SU-DHL-6 (cell line): Measurements from ENCODE around the gene CENPB.

Source experiments
- H2AFZ ChIP-seq: fragments of 200-600 bp; sonication (generic); 2 replicates; pipeline ENCODE4 v1.6.1; 2014; ENCODE audit warnings: low read depth, mild to moderate bottlenecking, moderate library complexity, mixed read lengths, antibody characterized with exemption, low read length; ENCODE audit not compliant: severe bottlenecking
- H3F3A ChIP-seq: fragments of 200-600 bp; shearing (Covaris generic); 2 replicates; pipeline ENCODE4 v1.6.0; 2016; ENCODE audit warnings: antibody characterized with exemption, mild to moderate bottlenecking; ENCODE audit not compliant: insufficient read depth
- H3K27ac ChIP-seq: fragments of 200-600 bp; sonication (generic); 2 replicates; pipeline ENCODE4 v1.5.1; 2016; ENCODE audit warnings: low read depth, mild to moderate bottlenecking, low read length, moderate library complexity, mixed read lengths
- H3K27me3 ChIP-seq: fragments of 200-600 bp; sonication (generic), shearing (Covaris generic); 2 replicates; pipeline ENCODE4 v1.6.0; 2014; ENCODE audit warnings: mild to moderate bottlenecking, low read length
- H3K36me3 ChIP-seq: fragments of 200-600 bp; sonication (generic); 2 replicates; pipeline ENCODE4 v1.6.1; 2014; ENCODE audit warnings: mild to moderate bottlenecking, low read length, mixed read lengths
- H3K4me2 ChIP-seq: fragments of 300-600, 200-600 bp; shearing (Covaris generic), sonication (generic); 2 replicates; pipeline ENCODE4 v1.6.0; 2014; ENCODE audit warnings: low read length, low read depth, mild to moderate bottlenecking; ENCODE audit not compliant: poor library complexity, severe bottlenecking
- H3K4me3 ChIP-seq: fragments of 200-600 bp; sonication (generic); 2 replicates; pipeline ENCODE4 v1.5.1; 2014; ENCODE audit warnings: antibody characterized with exemption, low read length, mild to moderate bottlenecking, mixed read lengths; ENCODE audit not compliant: insufficient read depth, poor library complexity, severe bottlenecking
- H3K79me2 ChIP-seq: fragments of 200-600 bp; sonication (generic); 2 replicates; pipeline ENCODE4 v1.6.1; 2014; ENCODE audit warnings: mild to moderate bottlenecking, low read length, moderate library complexity; ENCODE audit not compliant: insufficient read depth
- H3K9ac ChIP-seq: fragments of 200-600 bp; sonication (generic); 2 replicates; pipeline ENCODE4 v1.7.0; 2014; ENCODE audit warnings: mild to moderate bottlenecking, low read length
- H3K9me2 ChIP-seq: fragments of 200-600 bp; sonication (generic); replicated peaks from 2 replicates; pipeline ENCODE4 v1.6.1; 2014; ENCODE audit warnings: low read length; ENCODE audit not compliant: insufficient read depth
- H3K9me3 ChIP-seq: fragments of 200-600 bp; sonication (generic); 2 replicates; pipeline ENCODE4 v1.6.1; 2014; ENCODE audit warnings: low read length, mixed read lengths; ENCODE audit not compliant: insufficient read depth
- H4K20me1 ChIP-seq: fragments of 200-600 bp; sonication (generic); 2 replicates; pipeline ENCODE4 v1.6.1; 2014; ENCODE audit warnings: low read depth, mild to moderate bottlenecking, antibody characterized with exemption, low read length, moderate library complexity, mixed read lengths
- EZH2phosphoT487 ChIP-seq: fragments of 200-600 bp; sonication (generic), shearing (Covaris generic); conservative IDR thresholded peaks from 2 replicates; pipeline ENCODE4 v1.6.1; 2018; ENCODE audit warnings: mild to moderate bottlenecking, antibody characterized with exemption, low read length, moderate library complexity, mixed read lengths
- TF ChIP-seq, protein P1 (sequence below): fragments of 200-600 bp; sonication (generic); IDR thresholded peaks from one replicate; pipeline ENCODE4 v1.5.1; 2017; ENCODE audit warnings: antibody characterized with exemption, mild to moderate bottlenecking, low read length, moderate library complexity; ENCODE audit not compliant: insufficient read depth, poor library complexity, severe bottlenecking

Gene CENPB

DNA sequence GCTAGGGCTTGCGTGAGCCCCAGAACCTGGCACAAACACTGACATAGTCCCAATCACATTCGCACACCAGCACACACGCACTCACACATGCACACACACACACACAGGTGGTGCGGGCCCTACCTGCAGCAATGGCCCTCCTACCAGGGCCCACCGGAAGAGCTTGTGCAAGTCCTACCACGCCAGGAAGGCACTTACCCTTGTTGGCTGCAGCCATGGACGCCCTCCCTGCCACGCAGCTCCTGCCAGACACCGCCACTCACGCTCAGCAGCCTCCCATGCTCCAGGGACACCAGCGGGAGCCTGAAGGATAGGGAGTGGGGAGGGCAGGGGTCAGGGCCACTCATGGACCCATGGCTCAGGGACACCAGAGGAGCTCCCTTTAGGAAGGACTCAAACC lies 26.7 kb downstream of the CENPB start:
- no peak overlapping the region for H3K4me2 ChIP-seq
- peaks cover 25% of the 10 kb centered on the region for H3K79me2 ChIP-seq
- no peak overlapping the region for H3K27ac ChIP-seq
- no peaks in the 10 kb centered on the region for H3K36me3 ChIP-seq
- H3K27me3 ChIP-seq, result no peaks in the 10 kb centered on the region
- no peak overlapping the region for H3K4me3 ChIP-seq
- TF ChIP-seq, protein P1, sequence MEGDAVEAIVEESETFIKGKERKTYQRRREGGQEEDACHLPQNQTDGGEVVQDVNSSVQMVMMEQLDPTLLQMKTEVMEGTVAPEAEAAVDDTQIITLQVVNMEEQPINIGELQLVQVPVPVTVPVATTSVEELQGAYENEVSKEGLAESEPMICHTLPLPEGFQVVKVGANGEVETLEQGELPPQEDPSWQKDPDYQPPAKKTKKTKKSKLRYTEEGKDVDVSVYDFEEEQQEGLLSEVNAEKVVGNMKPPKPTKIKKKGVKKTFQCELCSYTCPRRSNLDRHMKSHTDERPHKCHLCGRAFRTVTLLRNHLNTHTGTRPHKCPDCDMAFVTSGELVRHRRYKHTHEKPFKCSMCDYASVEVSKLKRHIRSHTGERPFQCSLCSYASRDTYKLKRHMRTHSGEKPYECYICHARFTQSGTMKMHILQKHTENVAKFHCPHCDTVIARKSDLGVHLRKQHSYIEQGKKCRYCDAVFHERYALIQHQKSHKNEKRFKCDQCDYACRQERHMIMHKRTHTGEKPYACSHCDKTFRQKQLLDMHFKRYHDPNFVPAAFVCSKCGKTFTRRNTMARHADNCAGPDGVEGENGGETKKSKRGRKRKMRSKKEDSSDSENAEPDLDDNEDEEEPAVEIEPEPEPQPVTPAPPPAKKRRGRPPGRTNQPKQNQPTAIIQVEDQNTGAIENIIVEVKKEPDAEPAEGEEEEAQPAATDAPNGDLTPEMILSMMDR, result no peak
- TF ChIP-seq EZH2phosphoT487, result no peak
- H4K20me1 ChIP-seq, result no peaks in the 10 kb centered on the region
- no peaks in the 10 kb centered on the region for H3F3A ChIP-seq
- H3K9me3 ChIP-seq, result no peaks in the 10 kb centered on the region
- no peak overlapping the region for H3K9ac ChIP-seq
- H3K9me2 ChIP-seq, result no peaks in the 10 kb centered on the region
- no peak overlapping the region for H2AFZ ChIP-seq

DNA sequence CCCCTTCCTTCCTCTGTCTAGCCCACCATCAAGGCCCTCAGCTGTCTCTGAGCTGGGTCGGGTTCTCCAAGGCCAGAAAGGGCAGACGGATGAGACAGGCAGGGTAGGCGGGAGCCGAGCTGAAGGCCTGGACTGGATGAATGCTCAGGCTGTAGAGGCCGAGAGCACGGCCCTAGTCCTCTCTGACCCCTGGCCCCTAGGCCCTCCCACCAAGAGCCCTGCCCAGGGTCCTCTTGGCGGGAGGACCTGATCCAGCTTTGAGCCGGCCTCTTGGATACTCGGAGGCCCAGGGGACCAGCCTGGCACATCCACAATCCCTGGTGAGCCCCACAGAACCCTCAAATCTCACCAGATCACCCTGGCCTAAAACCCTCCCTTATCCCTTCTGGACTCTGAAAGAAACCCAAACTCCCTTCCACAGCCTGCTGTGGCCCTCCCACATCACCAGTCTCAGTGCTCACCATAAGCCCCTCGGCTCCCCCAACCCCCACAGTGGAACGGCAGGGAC lies 27.2 kb downstream of the CENPB start:
- Histone ChIP-seq H3K4me2 (no peak overlapping the region), H3K36me3 (no peaks in the 10 kb centered on the region), H3K4me3 (no peak overlapping the region), H3K9ac (no peak overlapping the region), H4K20me1 (no peaks in the 10 kb centered on the region), H3K9me2 (no peaks in the 10 kb centered on the region), H3K9me3 (no peaks in the 10 kb centered on the region), H3K27me3 (no peaks in the 10 kb centered on the region), H3K27ac (no peak overlapping the region), H2AFZ (no peak overlapping the region), H3F3A (no peaks in the 10 kb centered on the region), H3K79me2 (peaks cover 20% of the 10 kb centered on the region)
- TF ChIP-seq, protein P1, result no peak
- TF ChIP-seq EZH2phosphoT487, result no peak

DNA sequence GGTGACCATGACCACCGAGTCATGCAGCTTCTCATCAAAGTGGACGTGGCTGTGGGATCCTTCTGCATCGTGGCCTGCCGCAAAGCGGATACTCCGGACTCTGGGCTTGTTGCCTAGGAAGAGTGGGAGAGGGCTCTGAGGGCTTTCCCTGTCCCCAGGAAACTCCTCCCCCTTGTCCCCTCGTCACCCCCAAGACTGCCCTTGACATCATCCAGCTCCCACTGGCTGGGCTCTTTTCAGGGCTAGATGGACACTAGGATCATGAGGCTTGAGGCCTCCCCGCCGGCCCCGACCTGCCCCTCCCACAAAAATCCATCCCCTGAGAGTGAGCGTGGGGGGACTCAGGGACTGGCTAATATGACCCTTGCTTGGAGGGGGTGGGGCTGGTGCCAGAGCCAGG lies 28.0 kb downstream of the CENPB start:
- H3K9me3 ChIP-seq, result no peaks in the 10 kb centered on the region
- no peak overlapping the region for H3K27ac ChIP-seq
- H3F3A ChIP-seq, result no peaks in the 10 kb centered on the region
- H4K20me1 ChIP-seq, result no peaks in the 10 kb centered on the region
- H2AFZ ChIP-seq, result no peak overlapping the region
- TF ChIP-seq EZH2phosphoT487, result no peak
- TF ChIP-seq, protein P1, result no peak
- peaks cover 18% of the 10 kb centered on the region for H3K79me2 ChIP-seq
- H3K27me3 ChIP-seq, result no peaks in the 10 kb centered on the region
- H3K9me2 ChIP-seq, result no peaks in the 10 kb centered on the region
- H3K4me2 ChIP-seq, result no peak overlapping the region
- H3K9ac ChIP-seq, result no peak overlapping the region
- no peaks in the 10 kb centered on the region for H3K36me3 ChIP-seq
- no peak overlapping the region for H3K4me3 ChIP-seq
